ENCODE measurements around the gene MUC13.

DNA sequence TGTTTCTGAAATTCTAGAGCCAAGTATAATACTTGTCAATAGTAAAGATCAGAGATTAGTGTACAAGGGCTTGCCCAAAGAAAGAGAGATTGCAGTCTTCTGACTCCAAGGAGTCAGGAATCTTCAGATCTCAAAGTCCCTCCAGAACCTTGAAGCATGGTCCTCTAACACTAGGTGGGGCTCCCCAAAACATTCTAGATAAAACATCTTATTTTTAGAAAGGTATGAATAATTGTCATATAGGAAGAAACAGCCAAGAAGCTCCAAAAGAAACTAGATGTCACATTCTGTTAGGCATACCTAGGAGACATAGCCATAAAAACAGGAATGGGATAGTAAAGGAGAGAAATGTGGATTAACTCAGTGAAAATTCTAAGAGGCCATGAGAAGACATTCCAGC lies 10.7 kb downstream of the MUC13 start:
- TF ChIP-seq TAF1 (IDR thresholded peaks at IDR 0.05; ENCODE audit: low read depth) (no peak), EP300 (IDR thresholded peaks at IDR 0.05; ENCODE audit: borderline replicate concordance) (no peak), TEAD4 (IDR thresholded peaks at IDR 0.05) (no peak), RAD21 (IDR thresholded peaks at IDR 0.05; ENCODE audit: low read depth) (no peak), CREB1 (IDR thresholded peaks at IDR 0.05; ENCODE audit: low read depth) (no peak), TCF12 (IDR thresholded peaks at IDR 0.05; ENCODE audit: low read depth) (no peak), EGR1 (IDR thresholded peaks at IDR 0.05) (no peak)
- TF ChIP-seq, protein P1, sequence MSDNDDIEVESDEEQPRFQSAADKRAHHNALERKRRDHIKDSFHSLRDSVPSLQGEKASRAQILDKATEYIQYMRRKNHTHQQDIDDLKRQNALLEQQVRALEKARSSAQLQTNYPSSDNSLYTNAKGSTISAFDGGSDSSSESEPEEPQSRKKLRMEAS (IDR thresholded peaks at IDR 0.05): no peak
- TF ChIP-seq, protein P2, sequence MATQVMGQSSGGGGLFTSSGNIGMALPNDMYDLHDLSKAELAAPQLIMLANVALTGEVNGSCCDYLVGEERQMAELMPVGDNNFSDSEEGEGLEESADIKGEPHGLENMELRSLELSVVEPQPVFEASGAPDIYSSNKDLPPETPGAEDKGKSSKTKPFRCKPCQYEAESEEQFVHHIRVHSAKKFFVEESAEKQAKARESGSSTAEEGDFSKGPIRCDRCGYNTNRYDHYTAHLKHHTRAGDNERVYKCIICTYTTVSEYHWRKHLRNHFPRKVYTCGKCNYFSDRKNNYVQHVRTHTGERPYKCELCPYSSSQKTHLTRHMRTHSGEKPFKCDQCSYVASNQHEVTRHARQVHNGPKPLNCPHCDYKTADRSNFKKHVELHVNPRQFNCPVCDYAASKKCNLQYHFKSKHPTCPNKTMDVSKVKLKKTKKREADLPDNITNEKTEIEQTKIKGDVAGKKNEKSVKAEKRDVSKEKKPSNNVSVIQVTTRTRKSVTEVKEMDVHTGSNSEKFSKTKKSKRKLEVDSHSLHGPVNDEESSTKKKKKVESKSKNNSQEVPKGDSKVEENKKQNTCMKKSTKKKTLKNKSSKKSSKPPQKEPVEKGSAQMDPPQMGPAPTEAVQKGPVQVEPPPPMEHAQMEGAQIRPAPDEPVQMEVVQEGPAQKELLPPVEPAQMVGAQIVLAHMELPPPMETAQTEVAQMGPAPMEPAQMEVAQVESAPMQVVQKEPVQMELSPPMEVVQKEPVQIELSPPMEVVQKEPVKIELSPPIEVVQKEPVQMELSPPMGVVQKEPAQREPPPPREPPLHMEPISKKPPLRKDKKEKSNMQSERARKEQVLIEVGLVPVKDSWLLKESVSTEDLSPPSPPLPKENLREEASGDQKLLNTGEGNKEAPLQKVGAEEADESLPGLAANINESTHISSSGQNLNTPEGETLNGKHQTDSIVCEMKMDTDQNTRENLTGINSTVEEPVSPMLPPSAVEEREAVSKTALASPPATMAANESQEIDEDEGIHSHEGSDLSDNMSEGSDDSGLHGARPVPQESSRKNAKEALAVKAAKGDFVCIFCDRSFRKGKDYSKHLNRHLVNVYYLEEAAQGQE (IDR thresholded peaks at IDR 0.05; ENCODE audit: low read depth): no peak

All from Ishikawa (cell line).